ENCODE results near the gene GRAMD2B. TPM values are rescaled to one million over a fixed set of nuclear protein-coding genes. Genes with fewer than 3 reads are reported as not detected.

The GRAMD2B gene
- total and polyA plus RNA-seq, 2 of the 13 experiments (the other 11 are each of a cell fraction or from before 2014, with no cell fraction given), result 8.1 to 10.6 TPM

GRCh38 chr5:126455264-126455663 is 32.1 kb downstream of the GRAMD2B start:
- no peaks in the 10 kb centered on the region; a peak in 1 of 5 replicates for H3K36me3 ChIP-seq (replicated peaks in 1 of 2; ENCODE audit: control insufficient read depth in 1 of 2, insufficient read depth in 2 of 2, low read length in 2 of 2)
- BruUV-seq (replicated peaks), result no TSS peak
- intact Hi-C loops (cut with micrococcal nuclease; ENCODE audit: unreplicated experiment), result no loop called here

GRCh38 chr5:126455728-126456127 is 32.5 kb downstream of the GRAMD2B start:
- DNase-seq (ENCODE audit: low spot score) (no peak), ATAC-seq (no peak), FAIRE-seq (no peak)
- Histone ChIP-seq H3K4me2 (ENCODE audit: low read depth, low read length) (no peak overlapping the region), H3K79me2 (ENCODE audit: insufficient read depth, low read length) (no peaks in the 10 kb centered on the region), H3K4me3 (replicated peaks in 1 of 3; ENCODE audit: insufficient read depth in 1 of 3, low read depth in 2 of 3, low read length in 3 of 3) (no peak overlapping the region), H3K4me1 (ENCODE audit: insufficient read depth, low read length) (no peaks in the 10 kb centered on the region), H4K20me1 (ENCODE audit: insufficient read depth, low read length) (no peaks in the 10 kb centered on the region), H3K36me3 (replicated peaks in 1 of 2; ENCODE audit: control insufficient read depth in 1 of 2, insufficient read depth in 2 of 2, low read length in 2 of 2) (no peaks in the 10 kb centered on the region; a peak in 1 of 5 replicates), H3K9me3 (ENCODE audit: low read length) (no peaks in the 10 kb centered on the region), H3K27ac (ENCODE audit: extremely low read length, insufficient read depth, low read length) (no peak overlapping the region), H3K27me3 (ENCODE audit: control insufficient read depth in 1 of 2, insufficient read depth in 2 of 2, low read length in 2 of 2) (no peaks in the 10 kb centered on the region), H3K9ac (ENCODE audit: insufficient read depth, low read depth, low read length) (no peak overlapping the region), H2AFZ (ENCODE audit: low read length) (no peak overlapping the region)
- intact Hi-C loops (cut with micrococcal nuclease; ENCODE audit: unreplicated experiment), result no loop called here
- 97% methylated on average over 1 of the region's 1 CpG for WGBS (ENCODE audit: low lambda C conversion rate)
- POLR2A ChIA-PET, result no interaction called here
- in situ Hi-C loops (cut with HindIII; ENCODE audit: extremely low pct_ligation_motif_present, low pct_unique_long_range_greater_than_20kb), result no loop called here
- no peak for TF ChIP-seq PHB2 (IDR thresholded peaks at IDR 0.05; ENCODE audit: partially characterized antibody)
- no peak for TF ChIP-seq CBFB (CRISPR knock-in tag; IDR thresholded peaks at IDR 0.05)
- TF ChIP-seq SMYD3 (CRISPR knock-in tag; IDR thresholded peaks at IDR 0.05), result no peak
- TF ChIP-seq NFIC (IDR thresholded peaks at IDR 0.05; ENCODE audit: low read length), result no peak
- no peak for TF ChIP-seq STAT6 (CRISPR knock-in tag; IDR thresholded peaks at IDR 0.05; ENCODE audit: borderline replicate concordance)
- no peak for TF ChIP-seq MYPOP (CRISPR knock-in tag; IDR thresholded peaks at IDR 0.05)
- BruUV-seq (replicated peaks), result no TSS peak
- CTCF ChIA-PET (ENCODE audit: low intra/inter-chr PET ratio, low total read pairs), result no interaction called here

More at GRCh38 chr5:126455264-126455663, 32.1 kb downstream of the GRAMD2B start:
- Histone ChIP-seq H3K27ac (ENCODE audit: extremely low read length, insufficient read depth, low read length) (no peak overlapping the region), H3K9ac (ENCODE audit: insufficient read depth, low read depth, low read length) (no peak overlapping the region), H3K9me3 (ENCODE audit: low read length) (no peaks in the 10 kb centered on the region), H2AFZ (ENCODE audit: low read length) (no peak overlapping the region), H3K27me3 (ENCODE audit: control insufficient read depth in 1 of 2, insufficient read depth in 2 of 2, low read length in 2 of 2) (no peaks in the 10 kb centered on the region), H3K4me2 (ENCODE audit: low read depth, low read length) (no peak overlapping the region), H3K4me3 (replicated peaks in 1 of 3; ENCODE audit: insufficient read depth in 1 of 3, low read depth in 2 of 3, low read length in 3 of 3) (no peak overlapping the region), H3K4me1 (ENCODE audit: insufficient read depth, low read length) (no peaks in the 10 kb centered on the region), H4K20me1 (ENCODE audit: insufficient read depth, low read length) (no peaks in the 10 kb centered on the region), H3K79me2 (ENCODE audit: insufficient read depth, low read length) (no peaks in the 10 kb centered on the region)
- ChIA-PET CTCF (ENCODE audit: low intra/inter-chr PET ratio, low total read pairs) (no interaction called here), POLR2A (no interaction called here)
- no peak for DNase-seq (ENCODE audit: low spot score)
- no peak for ATAC-seq
- no peak for FAIRE-seq
- TF ChIP-seq ZMAT5 (CRISPR knock-in tag; IDR thresholded peaks at IDR 0.05; ENCODE audit: borderline replicate concordance, low read depth) (no peak), ZNF292 (CRISPR knock-in tag; IDR thresholded peaks at IDR 0.05; ENCODE audit: borderline replicate concordance, low read depth) (no peak), NFYC (CRISPR knock-in tag; IDR thresholded peaks at IDR 0.05) (no peak), ZNF616 (CRISPR knock-in tag; IDR thresholded peaks at IDR 0.05; ENCODE audit: low read depth) (no peak), PHF8 (CRISPR knock-in tag; IDR thresholded peaks at IDR 0.05) (no peak), ZNF766 (CRISPR knock-in tag; IDR thresholded peaks at IDR 0.05; ENCODE audit: borderline replicate concordance) (no peak), ZNF441 (CRISPR knock-in tag; IDR thresholded peaks at IDR 0.05; ENCODE audit: borderline replicate concordance) (no peak), ZNF432 (CRISPR knock-in tag; IDR thresholded peaks at IDR 0.05; ENCODE audit: borderline replicate concordance) (no peak), NFKB2 (CRISPR knock-in tag; IDR thresholded peaks at IDR 0.05; ENCODE audit: borderline replicate concordance) (no peak), ZNF670 (CRISPR knock-in tag; IDR thresholded peaks at IDR 0.05; ENCODE audit: borderline replicate concordance) (no peak), FOXK1 (CRISPR knock-in tag; IDR thresholded peaks at IDR 0.05; ENCODE audit: borderline replicate concordance, low read depth) (no peak), RBAK (CRISPR knock-in tag; IDR thresholded peaks at IDR 0.05) (no peak)
- in situ Hi-C loops (cut with HindIII; ENCODE audit: extremely low pct_ligation_motif_present, low pct_unique_long_range_greater_than_20kb), result no loop called here

All from HepG2 (cell line).